ENCODE measurements around the gene SLC16A7.
"Not testable (repeated sequence)": the region's sequence is repeated elsewhere in the genome, so short reads cannot be mapped to it uniquely, and the experiment has no call there.

SLC16A7 gene

DNA sequence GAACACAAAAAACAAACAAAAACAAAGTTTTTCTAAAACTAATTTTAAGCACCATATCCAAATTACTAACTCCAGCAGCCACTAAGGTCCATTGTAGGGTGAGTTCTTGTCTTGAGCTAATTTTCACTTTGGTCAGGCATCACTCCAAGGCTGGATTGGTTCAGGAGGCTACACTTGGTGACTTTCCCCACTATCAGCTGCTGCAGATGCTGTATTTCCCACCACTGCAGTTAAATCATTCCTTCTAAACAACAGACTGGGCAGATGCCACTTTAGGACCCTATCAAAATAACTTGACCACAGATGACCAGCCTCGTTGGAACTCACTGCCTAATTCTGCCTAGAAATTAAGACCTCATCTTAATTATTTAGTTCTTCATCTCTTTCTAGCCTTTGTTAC, 140.5 kb downstream of the SLC16A7 start:
- no peak for DNase-seq (ENCODE audit: low spot score)

DNA sequence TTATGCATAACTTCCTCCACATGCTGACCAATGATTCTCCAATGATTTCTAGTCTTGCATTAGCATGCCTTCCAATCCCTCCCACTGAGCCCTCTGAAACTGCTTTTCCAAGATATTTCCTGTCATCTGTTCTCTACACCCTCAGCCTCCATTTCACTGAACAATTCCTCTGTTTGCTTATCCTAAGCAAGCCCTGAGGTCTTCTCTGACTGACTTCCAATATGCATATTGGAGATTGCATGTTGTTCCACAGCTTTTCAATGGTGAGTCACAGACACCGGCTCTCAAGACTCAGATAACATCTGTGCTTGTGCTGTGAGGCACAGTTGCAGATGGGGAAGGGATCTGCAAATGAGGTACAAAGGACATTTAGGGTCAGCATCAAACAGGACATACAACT, 141.0 kb downstream of the SLC16A7 start:
- no peak for DNase-seq (ENCODE audit: low spot score)

DNA sequence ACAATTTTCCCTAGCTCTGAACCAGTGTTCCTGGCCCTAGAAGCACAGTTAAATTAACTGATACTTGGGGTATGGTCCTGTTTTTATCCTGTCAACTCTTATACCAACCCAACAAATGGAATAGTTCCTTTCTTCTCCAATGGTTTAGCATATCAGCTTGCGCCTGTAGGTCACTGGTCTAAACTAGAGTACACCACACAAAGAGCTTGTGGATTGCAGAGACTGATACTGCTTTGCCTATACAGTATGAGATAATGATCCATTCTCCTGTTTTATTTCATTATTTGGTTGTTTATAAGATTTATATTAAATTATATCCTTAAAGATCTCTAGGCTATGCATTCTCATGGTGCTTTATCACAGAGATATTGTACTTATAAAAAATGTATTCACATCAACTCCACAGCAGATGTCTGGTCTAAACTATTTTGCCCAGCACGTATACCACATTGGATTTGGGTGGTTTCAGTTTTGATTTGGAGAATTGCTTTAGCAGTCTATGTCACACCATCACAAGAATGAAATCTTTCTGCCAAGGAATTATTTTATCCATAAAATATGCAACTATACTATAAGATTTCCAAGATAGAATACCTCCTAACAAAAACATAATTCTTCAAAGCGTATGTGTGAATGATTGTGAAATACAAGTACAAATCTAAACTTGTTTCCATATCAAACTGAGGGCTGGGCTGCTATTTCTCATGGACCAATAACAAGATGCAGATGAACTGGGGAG, 142.1 kb downstream of the SLC16A7 start:
- DNase-seq (ENCODE audit: low spot score) = no peak

DNA sequence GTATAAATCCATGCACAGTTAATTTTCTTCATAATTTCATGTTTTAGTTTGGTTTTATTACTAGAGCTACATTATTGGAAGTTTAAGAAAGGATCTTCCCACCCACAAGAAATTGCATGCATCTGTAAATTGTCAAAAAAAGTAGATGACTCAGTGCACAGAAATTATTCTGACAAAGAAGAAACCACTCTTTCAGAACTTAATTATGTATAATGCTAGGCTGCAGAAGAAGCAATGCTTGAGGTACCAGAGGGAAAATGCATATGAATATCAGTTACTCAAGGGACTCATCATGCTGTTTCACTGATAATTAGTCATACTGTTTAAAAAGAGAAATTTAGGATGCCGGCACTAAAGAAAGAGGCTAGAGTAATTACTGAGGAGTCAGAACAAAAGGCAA, 147.0 kb downstream of the SLC16A7 start:
- no peak for DNase-seq (ENCODE audit: low spot score)

DNA sequence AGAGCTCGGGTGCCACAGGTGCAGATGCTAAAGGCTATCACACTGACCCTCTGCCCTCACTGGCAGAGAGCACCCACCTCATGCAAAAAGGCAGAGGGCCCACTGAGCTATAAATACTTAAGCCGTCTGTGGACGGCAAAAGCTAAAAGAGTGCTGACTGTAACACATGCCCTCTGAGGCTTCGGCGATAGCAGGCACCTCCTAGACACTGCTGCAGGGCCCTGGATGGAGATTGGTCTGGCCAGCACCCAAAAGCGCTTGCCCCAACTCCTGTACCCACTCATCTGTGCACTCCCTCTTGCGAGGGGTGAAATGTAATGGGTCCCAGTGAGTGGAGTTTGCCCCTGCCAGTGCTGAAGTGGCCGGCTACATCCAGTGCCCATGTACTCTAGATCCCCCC, 148.7 kb downstream of the SLC16A7 start:
- no peak for DNase-seq (ENCODE audit: low spot score)

DNA sequence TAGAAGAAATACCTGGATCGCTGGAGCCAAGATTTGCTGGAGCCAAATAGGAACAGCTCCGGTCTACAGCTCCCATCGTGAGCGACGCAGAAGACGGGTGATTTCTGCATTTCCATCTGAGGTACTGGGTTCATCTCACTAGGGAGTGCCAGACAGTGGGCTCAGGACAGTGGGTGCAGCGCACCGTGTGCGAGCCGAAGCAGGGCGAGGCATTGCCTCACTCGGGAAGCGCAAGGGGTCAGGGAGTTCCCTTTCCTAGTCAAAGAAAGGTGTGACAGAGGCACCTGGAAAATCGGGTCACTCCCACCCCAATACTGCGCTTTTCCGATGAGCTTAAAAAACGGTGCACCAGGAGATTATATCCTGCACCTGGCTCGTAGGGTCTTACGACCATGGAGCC, 155.3 kb downstream of the SLC16A7 start:
- DNase-seq (ENCODE audit: low spot score) = not testable (repeated sequence)

DNA sequence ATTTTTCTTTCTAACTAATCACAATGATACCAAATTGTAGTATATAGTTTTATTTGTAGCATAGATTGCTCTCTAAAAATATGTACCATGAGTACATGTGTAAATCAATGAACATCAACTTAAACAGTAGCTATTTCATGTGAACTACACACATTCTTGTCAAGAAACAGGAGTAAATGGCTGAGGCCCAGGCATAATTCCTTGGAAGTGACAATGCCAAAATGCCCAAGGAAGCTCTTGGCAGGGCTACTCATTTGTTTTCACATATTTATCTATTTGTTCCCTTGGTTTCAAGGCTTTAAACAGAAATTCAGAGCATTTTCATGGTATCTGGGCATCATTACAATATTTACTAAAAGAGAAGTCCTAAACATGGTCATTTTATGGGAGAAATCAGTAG, 165.7 kb downstream of the SLC16A7 start:
- no peak for DNase-seq (ENCODE audit: low spot score)

DNA sequence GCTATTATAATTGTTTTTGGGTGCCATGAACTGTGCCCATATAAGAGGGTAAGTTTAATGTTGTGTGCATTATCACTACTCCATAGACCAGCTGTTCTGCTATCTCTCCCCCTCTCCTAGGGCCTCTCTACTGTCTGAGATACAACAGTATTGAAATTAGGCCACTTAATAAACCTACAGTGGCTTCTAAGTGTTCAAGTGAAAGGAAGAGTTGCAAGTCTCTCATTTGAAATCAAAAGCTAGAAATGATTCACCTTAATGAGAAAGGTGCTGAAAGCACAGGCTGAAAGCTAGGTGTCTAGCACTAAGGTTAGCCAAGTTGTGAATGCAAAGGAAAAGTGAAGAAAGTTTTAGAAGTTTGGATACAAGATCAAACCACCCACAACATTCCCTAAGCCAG, 168.0 kb downstream of the SLC16A7 start:
- DNase-seq (ENCODE audit: low spot score) = no peak

DNA sequence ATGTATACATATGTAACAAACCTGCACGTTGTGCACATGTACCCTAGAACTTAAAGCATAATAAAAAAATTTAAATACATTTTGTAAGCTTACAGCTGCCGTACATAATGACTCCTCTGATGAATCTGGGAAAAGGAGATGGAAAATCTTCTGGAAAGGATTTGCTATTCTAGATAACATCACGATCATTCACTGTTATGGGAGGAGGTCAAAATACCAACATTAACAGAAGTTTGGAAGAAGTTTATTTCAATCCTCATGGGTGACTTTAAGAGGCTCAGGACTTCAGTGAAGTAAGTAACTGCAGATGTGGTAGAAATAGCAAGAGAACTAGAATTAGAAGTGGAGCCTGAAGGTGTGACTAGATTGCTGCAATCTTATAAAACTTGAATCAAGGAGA, 172.2 kb downstream of the SLC16A7 start:
- DNase-seq (ENCODE audit: low spot score) = no peak

DNA sequence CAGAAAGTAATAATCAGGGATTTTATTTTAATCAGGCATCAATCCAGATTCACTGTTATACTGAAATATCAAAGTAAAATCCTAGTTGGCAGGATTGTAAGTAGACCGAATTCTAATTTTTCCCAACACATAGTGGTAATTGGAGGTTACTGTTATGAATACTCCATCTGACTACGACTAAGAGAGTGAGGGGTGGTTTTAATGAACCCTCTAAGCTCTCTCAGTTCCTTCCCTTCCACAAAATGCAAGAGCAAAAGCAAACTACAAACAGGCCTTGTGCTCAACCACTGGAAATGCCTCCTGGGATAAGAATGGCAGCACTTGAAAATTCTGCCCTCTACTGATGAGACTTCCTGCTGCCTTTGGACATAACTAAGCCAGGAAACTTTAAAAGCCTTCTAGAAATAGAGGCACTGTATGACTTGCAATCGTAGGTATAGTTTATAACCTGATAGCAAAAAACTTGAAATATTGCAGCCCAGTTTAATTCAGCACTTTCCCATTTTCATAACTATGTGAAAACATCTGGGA, 184.8 kb downstream of the SLC16A7 start:
- no peak for DNase-seq (ENCODE audit: low spot score)

DNA sequence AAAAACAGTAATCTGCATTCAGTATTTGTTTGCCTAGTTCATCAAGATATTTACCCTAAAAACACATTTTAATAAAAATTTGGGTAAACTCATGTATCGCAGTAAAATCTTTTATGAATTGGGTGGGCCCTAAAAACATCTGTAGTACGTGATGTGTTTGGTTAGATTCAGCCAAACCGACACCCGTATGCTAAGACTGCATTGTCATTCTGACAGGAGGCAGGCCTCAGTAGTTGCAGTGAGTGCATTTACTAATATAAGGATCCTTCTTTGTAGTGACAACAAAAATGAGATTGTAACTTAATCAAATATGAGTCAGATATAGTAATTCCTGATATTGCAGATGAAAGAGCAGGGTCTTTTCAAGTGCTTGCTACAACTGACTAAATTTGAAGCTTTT, 191.8 kb downstream of the SLC16A7 start:
- DNase-seq (ENCODE audit: low spot score) = no peak

DNA sequence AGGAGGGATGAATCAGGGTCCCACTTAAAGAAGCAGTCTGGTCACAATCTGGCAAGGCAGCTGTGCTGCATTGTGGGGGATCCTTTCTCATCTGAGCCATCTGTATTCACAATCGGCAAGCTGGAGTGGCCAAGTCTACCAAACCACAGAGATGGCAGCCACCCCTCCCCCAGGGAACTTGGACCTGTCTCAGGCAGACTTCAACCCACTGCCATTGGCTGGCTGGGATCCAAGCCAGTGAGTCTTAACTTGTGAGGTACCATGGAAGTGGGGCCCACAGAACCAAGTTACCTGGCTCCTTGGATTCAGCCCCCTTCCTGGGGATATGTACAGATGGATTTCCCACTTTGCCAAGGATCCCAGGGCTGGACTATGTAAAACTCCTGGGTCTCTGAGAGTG, 196.8 kb downstream of the SLC16A7 start:
- DNase-seq (ENCODE audit: low spot score) = no peak

DNA sequence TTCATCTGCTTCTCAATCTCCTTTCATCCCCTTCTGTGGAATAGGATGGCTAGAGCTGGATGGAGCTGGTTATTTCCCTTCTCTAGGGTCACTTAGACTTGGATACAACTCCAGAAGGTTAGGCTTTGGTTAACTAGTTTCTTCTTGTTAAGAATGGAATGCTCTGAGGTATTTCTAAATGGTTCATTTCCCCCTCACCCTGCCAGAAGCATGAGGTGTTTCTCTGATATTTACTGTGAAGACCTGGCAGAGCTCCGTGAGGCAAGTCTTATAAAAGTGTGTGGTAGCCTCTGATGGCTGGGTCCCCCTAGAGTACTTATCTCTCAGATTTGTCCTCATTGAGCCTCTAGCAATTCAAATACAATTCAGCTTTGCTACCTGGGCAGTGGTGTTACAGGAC, 207.9 kb downstream of the SLC16A7 start:
- no peak for DNase-seq (ENCODE audit: low spot score)

DNA sequence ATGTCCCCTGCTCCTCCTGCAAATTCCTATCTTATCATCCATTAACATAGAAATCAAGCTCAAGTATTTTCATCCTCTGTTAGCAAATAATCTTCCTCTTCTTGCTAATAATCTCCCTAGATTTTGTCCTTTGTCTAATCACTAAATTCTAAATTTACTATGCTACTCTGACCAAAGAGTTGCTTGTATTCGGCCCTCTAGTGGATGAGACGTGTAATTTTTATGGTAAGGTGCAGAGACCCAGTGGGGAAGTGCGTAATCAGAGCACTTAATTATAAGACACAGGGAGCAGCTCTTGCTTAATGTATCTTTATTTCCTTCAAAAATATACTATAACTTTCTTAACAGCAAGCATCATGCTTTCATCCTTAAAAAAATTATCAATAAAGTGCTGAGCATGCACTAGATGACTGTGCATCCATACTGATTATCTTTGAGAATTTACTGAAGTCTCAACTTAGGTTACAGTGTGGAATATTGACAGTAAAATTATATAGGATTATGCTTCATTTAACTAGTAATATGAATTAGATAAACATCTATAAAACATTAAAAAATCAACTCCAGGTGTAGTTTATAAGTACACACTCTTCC, 212.6 kb downstream of the SLC16A7 start:
- DNase-seq (ENCODE audit: low spot score) = peak; percentile 46

DNA sequence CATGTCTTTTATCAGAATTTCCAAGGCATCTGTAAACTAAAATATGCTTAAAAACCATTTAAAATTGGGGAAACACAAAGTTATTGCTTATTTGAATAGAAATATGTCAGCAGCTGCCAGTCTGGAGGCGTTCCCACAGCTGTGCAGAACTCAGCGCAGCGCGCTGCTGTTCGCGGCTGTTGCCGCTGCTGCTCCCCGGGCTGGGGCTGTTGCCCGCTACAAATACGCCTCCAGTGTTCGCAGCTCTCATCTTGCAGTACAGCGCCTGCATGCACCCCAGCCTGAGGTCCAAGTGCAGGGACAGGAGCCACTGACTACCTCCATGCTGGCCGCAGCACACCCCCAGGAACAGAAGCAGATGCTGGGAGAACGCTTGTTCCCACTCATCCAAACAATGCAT, 216.2 kb downstream of the SLC16A7 start:
- no peak for DNase-seq (ENCODE audit: low spot score)

DNA sequence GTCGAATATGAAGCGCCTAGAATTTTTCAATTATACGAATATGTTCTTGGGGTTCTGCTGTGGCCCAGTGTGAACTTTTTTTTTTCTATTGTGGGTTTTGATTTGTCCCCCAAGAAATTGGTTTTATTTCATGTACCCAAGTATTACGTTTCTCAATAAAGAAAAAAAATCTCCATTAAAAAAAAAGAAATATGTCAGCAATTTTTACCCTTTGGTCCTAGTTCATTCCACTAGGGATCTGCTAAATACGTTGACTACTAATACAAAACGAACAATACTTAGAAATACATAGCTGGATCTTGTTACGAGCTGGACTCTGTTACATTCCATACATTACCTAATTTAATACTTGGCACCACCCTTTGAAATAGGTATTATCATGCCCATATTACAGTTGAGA, 216.9 kb downstream of the SLC16A7 start:
- DNase-seq (ENCODE audit: low spot score) = no peak

DNA sequence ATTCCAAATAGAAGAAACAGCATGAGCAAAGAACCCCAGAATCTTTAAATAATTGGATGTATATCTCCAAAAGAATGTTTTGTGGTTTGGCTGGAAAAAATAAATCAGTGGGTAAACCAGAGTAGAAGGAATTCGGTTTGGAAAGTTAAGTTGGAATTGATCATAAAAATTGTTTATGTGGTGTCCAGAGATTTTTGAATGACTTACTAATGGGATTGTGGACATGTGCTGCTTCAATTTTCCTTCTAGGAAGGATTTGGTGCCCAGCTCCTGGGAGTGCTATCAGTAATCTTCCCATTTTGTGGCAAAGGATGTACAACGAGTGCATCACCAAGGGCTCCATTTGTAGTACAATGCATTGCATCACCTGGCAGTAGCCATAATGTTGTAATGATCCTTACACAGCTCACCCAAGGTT, 224.8 kb downstream of the SLC16A7 start:
- no peak for DNase-seq (ENCODE audit: low spot score)

DNA sequence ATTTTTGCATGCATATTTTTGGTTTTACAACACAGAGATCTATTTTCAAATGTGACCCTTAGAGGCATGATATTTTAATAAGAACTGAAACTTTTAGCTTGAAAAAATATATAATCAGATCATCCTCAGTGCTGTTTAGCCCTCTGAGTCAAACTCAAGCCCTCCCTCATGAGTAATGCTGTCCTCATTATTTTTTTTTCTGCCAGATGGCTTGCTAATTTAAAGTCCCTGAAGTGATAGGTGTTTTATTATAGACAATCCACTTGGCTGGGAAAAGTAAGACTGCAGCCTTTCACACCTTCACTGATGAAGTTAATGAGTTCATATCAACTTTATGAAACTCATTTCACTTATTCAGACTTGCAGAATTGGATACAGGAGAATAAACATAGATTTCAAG, 227.7 kb downstream of the SLC16A7 start:
- DNase-seq (ENCODE audit: low spot score) = no peak

DNA sequence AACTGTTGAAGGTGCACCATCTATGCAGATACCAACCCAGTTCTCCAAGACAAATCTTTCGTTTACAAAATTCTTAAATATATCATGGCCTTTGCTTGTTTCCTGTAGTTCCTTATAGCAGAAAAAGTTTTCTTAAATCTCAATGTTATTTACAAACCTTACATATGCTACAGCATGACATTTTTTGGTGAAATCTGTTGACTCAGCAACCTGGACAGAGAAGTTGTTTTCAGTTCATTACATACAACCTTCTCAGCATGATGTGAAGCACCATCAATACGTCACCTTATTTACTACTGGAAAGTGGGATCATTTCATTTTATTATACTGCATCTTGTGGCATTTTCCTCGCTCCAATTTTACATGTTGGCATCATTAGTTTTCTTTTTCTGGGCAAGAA, 231.9 kb downstream of the SLC16A7 start:
- no peak for DNase-seq (ENCODE audit: low spot score)

DNA sequence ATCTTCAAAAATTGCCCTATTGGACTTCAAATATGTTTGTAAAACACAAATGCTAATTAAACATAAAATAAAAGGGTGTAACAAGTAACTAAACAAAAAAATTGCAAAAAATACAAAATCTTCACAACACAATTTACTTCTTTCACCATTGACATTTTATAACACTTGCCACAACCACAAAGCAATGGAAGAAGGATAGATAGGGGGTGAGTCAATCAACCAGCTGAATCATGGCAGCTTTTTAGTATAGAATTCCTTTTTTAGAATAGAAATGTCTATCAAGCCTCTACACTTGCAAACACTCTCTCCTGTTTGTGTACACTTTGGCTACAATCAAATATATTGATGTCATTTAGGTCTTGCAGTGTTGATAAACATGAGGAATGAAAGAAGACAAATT, 232.7 kb downstream of the SLC16A7 start:
- DNase-seq (ENCODE audit: low spot score) = no peak

DNA sequence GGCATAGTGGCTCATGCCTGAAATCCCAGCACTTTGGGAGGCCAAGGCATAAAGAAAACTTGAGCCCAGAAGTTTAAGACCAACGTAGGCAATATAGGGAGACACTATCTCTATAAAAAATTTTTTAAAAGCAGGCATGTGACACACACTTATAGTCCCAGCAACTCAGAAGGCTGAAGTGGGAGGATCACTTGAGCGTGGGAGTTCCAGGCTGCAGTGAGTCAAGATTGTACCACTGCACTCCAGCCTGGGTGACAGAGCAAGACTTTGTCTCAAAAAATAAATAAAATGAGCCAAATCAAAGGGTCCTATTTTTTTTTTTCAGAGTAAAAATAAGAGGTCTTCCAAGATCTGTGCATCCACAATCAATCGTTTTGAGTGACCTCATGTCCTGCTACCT, 237.6 kb downstream of the SLC16A7 start:
- DNase-seq (ENCODE audit: low spot score) = no peak

DNA sequence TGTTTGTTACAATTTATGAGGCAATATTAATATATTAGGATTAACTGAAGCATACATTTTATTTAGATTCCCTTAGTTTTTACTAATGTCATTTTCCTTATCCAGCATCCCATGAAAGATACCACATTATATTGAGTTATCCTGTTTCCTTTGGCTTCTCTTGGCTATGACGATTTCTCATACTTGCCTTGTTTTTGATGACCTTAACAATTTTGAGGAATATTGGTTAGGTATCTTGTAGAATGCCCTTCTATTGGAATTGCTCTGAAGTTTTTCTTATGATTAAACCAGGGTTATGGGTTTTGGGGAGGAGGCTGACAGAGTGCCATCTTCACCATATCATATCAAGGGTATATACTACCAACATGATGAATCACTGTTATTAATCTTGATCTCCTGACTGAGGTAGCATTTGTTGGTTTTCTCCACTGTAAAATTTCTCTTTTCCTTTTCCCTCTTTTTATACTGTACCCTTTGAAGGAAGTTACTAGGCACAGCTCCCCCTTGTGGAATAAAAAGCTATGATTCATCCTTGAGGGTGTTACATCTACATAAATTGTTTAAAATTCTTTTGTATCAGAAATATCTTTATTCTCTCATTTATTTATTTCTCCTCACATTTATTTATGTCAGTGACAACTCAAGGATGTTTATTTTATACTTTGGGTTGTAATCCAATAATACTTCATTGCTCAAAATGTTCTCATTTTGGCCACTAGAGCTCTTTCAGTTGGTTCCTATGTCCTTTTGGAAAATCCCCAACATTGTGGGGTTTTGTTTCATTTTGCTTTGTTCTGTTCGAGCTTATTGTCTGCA, 239.0 kb downstream of the SLC16A7 start:
- DNase-seq (ENCODE audit: low spot score) = peak; percentile 31
